NCI-H2107 treated with DMSO at 0.1 percent for 48 hours (cell line): ENCODE results near the gene IKZF4.
A peak's percentile ranks its signal among the peaks of the same experiment; 100 is the strongest.
"Not testable (repeated sequence)": the region's sequence is repeated elsewhere in the genome, so short reads cannot be mapped to it uniquely, and the experiment has no call there.

ENCODE experiments used
- DNase-seq: peaks from one replicate; lab custom pipeline; 2025; ENCODE audit not compliant: unreplicated experiment; lab: John Stamatoyannopoulos, UW

The IKZF4 gene

GRCh38 chr12:56038022-56038655 lies 17.3 kb downstream of the IKZF4 start:
- no peak for DNase-seq

- no peak for DNase-seq
Measured at GRCh38 chr12:56040151-56040550, 19.3 kb downstream of the IKZF4 start.

DNA sequence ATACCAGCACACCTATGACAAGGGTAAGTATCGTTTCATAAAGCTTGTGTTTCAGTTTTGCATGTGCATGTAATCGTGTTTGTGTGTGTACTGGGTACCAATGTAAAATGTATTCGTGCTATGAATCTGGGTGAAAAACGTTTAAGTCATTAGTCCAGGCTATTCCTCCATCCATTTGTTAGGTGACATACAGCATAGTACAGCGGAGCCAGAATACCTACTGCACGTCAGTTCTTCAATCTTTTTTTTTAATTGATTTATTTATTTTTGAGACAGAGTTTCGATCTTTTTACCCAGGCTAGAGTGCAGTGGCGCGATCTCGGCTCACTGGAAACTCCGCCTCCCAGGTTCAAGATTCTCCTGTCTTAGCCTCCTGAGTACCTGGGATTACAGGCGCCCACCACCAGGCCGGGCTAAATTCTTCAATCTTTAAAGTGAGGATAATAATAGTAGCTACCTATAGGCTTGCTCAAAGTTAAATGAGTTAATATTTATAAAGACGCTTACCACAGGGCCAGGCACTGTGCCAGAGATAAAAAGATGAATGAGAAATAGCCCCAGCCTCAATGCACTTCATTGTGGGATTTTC lies 20.2 kb downstream of the IKZF4 start:
- no peak for DNase-seq

GRCh38 chr12:56041552-56042429 lies 20.9 kb downstream of the IKZF4 start, which contains the start of gene RPS26:
Gene RPS26, plus strand, starts transcription at chr12:56041918. Its CDS starts 249 bp downstream, at chr12:56042167.
- peak; percentile 99 for DNase-seq

- DNase-seq: not testable (repeated sequence)
Measured at GRCh38 chr12:56042430-56042813, 21.6 kb downstream of the IKZF4 start.

- DNase-seq: no peak
Measured at GRCh38 chr12:56042843-56043242, 22.0 kb downstream of the IKZF4 start.

- no peak for DNase-seq
Measured at GRCh38 chr12:56046027-56046780, 25.4 kb downstream of the IKZF4 start.

- no peak for DNase-seq
Measured at GRCh38 chr12:56053407-56053893, 32.6 kb downstream of the IKZF4 start.

DNA sequence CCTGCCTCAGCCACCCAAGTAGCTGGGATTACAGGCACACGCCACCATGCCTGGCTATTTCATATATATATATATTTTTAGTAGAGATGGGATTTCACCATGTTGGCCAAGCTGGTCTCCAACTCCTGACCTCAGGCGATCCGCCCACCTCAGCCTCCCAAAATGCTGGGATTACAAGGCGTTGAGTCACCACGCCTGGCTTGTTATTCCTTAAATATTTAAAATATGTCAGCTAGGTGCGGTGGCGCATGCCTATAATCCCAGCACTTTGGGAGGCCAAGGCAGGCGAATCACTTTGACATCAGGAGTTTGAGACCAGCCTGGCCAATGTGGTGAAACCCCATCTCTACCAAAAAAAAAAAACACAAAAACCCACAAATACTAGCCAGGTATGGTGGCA lies 39.1 kb downstream of the IKZF4 start:
- DNase-seq: not testable (repeated sequence)

DNA sequence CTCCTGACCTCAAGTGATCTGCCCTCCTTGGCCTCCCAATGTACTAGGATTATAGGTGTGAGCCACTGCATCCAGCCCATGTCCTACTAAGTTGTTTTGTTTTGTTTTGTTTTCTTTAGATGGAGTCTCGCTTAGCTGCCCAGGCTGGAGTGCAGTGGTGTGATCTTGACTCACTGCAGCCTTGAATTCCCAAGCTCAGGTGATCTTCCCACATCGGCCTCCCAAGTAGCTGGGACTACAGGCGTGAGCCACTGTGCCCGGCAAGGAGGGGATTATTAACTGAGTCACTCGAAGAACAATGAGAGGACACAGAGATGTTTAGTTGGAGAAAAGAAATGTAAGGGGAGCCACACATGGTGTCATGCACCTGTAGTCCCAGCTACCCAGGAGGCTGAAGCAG lies 41.1 kb downstream of the IKZF4 start:
- DNase-seq: no peak

DNA sequence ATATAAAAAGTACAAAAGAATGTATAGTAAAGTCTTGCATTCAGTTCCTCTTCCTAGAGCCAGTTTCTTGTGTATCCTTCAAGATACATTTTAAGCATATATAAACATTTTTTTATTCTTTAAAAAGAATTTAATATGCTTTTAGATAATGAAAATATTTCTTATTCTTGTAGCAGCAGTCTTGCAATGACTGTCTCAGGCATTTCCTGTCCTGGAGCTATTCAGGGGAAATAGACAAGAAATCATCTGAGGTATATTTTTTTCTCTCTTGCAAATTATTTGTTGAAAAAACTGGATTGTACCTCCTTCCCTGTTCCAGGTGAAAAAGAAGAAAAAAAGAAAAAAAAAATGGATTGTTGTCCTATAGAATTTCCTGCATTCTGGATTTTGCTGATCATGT lies 42.2 kb downstream of the IKZF4 start:
- DNase-seq: no peak

DNA sequence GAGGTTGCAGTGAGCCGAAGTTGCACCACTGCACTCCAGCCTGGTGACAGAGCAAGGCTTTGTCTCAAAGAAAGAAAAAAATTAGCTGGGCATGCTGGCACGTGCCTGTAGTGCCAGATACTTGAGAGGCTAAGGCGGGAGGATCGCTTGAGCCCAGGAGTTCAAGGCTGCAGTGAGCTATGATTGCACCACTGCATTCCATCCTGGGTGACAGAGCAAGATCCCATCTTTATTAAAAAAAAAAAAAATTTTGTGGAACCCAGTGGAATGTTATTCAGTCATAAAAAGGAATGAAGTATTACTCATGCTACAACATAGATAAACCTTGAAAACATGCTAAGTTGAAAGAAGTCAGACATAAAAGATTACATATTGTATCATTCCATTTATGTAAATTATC lies 50.8 kb downstream of the IKZF4 start:
- DNase-seq: no peak

GRCh38 chr12:56074396-56074795 lies 53.6 kb downstream of the IKZF4 start:
- DNase-seq: no peak

DNA sequence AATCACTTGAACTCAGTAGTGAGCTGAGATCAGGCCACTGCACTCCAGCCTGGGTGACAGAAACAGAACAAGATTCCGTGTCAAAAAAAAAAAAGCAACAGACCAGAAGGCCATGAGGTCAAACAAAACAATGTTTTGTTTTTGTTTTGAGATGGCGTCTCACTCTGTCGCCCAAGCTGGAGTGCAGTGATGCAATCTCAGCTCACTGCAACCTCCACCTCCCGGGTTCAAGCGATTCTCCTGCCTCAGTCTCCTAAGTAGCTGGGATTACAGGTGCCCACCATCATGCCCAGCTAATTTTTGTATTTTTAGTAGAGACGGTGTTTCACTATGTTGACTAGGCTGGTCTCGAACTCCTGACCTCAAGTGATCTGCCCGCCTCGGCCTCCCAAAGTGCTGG lies 57.1 kb downstream of the IKZF4 start:
- not testable (repeated sequence) for DNase-seq

DNA sequence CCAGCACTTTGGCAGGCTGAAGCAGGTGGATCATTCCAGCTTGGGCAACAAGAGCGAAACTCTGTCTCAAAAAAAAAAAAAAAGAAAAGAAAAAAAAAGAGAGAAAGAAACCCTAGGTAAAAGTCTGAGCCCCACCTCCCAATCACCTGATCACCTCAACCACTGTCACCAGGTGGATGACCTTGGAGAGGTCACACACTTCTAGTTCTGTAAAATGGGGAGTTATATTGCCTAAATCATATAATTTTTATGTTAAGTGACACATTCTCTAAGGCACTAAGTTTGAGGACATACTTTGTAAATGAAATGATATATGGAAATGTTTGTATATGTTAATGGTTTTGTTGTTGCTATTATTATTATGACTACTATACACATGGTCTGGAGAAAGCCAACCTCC lies 57.6 kb downstream of the IKZF4 start:
- no peak for DNase-seq

GRCh38 chr12:56078931-56079722 lies 58.3 kb downstream of the IKZF4 start:
- DNase-seq: no peak

GRCh38 chr12:56079723-56080555 lies 59.1 kb downstream of the IKZF4 start, which contains the start of gene ERBB3:
Gene ERBB3, plus strand, starts transcription at chr12:56080165. Its CDS starts 136 bp downstream, at chr12:56080301.
- peak; percentile 50 for DNase-seq

- no peak for DNase-seq
Measured at GRCh38 chr12:56080556-56081138, 59.8 kb downstream of the IKZF4 start.
